IPS-18a (cell line): Measurements from ENCODE around the gene AKAP13.

Experiments
- H3K27ac ChIP-seq: one replicate; pipeline ENCODE4 v1.5.1; 2013; ENCODE audit warnings: low read length
- H3K27me3 ChIP-seq: one replicate; pipeline ENCODE4 v1.6.1; 2013; ENCODE audit warnings: mild to moderate bottlenecking, low read length; ENCODE audit not compliant: control insufficient read depth, insufficient read depth
- H3K36me3 ChIP-seq: one replicate; pipeline ENCODE4 v1.6.1; 2013; ENCODE audit warnings: low read depth, low read length; ENCODE audit not compliant: control insufficient read depth
- H3K4me1 ChIP-seq: one replicate; pipeline ENCODE4 v1.6.1; 2013; ENCODE audit warnings: low read depth, low read length; ENCODE audit not compliant: control insufficient read depth
- H3K4me3 ChIP-seq: one replicate; pipeline ENCODE4 v1.5.1; 2013; ENCODE audit warnings: low read length
- H3K9ac ChIP-seq: one replicate; pipeline ENCODE4 v1.6.1; 2013; ENCODE audit warnings: mild to moderate bottlenecking, low read length, moderate library complexity
- H3K9me3 ChIP-seq: one replicate; pipeline ENCODE4 v1.6.1; 2013; ENCODE audit warnings: low read depth, low read length; ENCODE audit not compliant: control insufficient read depth

AKAP13 gene

GRCh38 chr15:85380812-85381642 is 624 bp downstream of the AKAP13 start:
- no peaks in the 10 kb centered on the region for H3K9me3 ChIP-seq
- no peaks in the 10 kb centered on the region for H3K36me3 ChIP-seq
- H3K27me3 ChIP-seq = no peaks in the 10 kb centered on the region
- H3K4me3 ChIP-seq = peak overlapping the region; percentile 73
- H3K4me1 ChIP-seq = peaks cover 12% of the 10 kb centered on the region
- peak overlapping the region; percentile 53 for H3K9ac ChIP-seq
- H3K27ac ChIP-seq = no peak overlapping the region

DNA sequence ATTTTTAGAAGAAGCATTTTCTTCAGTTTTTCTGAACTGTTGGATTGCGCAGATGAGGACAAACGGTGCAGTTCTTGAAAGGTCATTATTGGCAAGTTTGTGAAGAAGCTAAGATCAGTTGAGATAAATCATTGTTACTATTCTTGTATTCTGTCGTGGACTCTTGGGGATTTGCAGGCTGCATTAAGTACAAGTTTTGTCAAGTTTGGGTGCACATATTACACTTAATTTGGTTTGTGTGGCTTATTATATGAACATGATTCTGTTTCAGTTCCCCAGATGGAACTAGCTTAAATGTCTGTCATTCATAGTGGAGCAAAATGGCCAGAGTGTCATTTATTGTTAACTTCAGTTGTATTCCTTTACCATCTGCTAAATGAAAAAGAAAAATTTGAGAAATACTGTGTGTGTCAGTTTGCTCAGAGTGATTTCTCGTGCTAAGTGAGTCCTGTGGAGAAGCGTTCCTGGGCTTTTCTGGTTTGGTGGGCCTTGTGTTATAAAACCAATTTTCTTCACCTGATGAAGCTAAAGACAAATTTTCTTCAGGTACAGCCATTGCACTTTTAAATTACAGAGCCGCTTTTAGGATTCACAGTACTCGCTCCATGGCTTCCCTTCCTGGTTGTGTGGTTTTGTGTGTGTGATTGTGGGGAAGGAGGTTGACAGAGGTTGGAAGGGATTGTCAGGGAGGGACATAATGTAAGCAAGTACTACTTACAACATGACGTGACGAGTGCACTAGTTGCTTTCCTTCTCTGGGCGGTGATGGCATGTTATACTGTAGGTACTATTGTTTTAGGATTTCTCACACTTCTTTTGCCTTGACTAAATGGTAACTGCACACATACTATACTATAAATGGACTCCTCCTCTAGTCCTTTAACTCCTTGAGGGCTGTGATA is 1.7 kb downstream of the AKAP13 start:
- H3K4me1 ChIP-seq = peaks cover 12% of the 10 kb centered on the region
- peak overlapping the region; percentile 53 for H3K9ac ChIP-seq
- no peaks in the 10 kb centered on the region for H3K9me3 ChIP-seq
- peak overlapping the region; percentile 73 for H3K4me3 ChIP-seq
- no peaks in the 10 kb centered on the region for H3K27me3 ChIP-seq
- no peaks in the 10 kb centered on the region for H3K36me3 ChIP-seq
- no peak overlapping the region for H3K27ac ChIP-seq

DNA sequence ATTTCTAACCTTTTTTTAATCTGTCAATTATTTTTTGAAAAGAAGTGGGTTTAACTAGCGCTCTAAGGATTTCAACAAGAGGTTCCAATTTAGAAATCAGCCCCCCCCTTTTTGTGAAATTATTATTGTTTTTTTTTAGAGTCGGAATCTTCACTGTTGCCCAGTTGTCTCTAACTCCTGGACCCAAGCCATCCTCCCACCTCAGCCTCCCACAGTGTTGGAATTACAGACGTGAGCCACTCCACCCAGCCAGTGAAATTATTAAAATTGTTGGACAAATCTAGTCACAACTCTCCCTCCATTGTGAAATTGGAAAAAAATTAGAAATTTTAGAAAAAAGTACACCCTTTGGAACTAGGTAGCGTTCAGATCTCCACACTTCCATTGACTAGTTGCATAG is 2.5 kb downstream of the AKAP13 start:
- Histone ChIP-seq H3K4me3 (no peak overlapping the region), H3K9me3 (no peaks in the 10 kb centered on the region), H3K27ac (no peak overlapping the region), H3K27me3 (no peaks in the 10 kb centered on the region), H3K4me1 (peaks cover 12% of the 10 kb centered on the region), H3K36me3 (no peaks in the 10 kb centered on the region), H3K9ac (no peak overlapping the region)

GRCh38 chr15:85383470-85384148 is 3.2 kb downstream of the AKAP13 start:
- no peak overlapping the region for H3K4me3 ChIP-seq
- no peak overlapping the region for H3K9ac ChIP-seq
- no peak overlapping the region for H3K27ac ChIP-seq

GRCh38 chr15:85386261-85386660 is 5.9 kb downstream of the AKAP13 start:
- no peaks in the 10 kb centered on the region for H3K9me3 ChIP-seq
- H3K27ac ChIP-seq = no peak overlapping the region
- H3K27me3 ChIP-seq = no peaks in the 10 kb centered on the region
- no peaks in the 10 kb centered on the region for H3K36me3 ChIP-seq
- no peak overlapping the region for H3K4me3 ChIP-seq
- no peak overlapping the region for H3K9ac ChIP-seq
- H3K4me1 ChIP-seq = peaks cover 16% of the 10 kb centered on the region

More at GRCh38 chr15:85383470-85384148, 3.2 kb downstream of the AKAP13 start:
- Histone ChIP-seq H3K4me1 (peaks cover 12% of the 10 kb centered on the region), H3K9me3 (no peaks in the 10 kb centered on the region), H3K27me3 (no peaks in the 10 kb centered on the region), H3K36me3 (no peaks in the 10 kb centered on the region)

DNA sequence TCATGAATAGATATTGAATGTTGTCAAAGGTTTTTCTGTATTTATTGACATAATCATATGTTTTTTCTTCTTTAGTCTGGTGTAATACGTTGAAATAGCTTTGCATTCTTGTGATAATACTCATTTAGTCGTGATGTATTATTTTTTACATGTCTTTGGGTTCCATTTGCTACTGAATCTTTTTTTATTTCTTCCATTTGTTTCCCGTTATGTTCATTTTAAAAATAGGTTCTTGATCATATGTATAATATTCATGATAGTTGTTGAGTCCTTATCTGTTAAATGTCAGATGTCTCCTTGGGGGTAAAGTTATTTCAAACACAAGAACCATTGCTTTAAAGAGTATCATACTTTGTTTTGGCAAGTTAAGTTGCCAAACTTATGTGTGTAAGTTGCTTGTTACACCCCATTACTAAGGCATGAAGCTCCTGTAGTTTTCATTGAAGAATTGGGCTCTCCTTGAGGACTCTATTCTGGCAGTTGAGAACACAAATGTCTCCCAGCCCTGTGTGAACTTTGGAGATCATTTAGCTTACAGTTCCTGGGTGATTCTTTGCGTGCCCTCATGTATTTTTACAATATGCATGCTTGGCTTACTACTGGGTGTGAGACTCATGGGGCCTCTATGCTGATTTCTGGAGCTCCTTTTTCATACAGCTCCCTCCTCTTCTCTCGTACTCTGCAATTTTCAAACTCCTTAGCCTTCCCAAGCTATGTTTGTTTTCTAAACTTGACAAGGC is 8.3 kb downstream of the AKAP13 start:
- Histone ChIP-seq H3K27me3 (no peaks in the 10 kb centered on the region), H3K27ac (no peak overlapping the region), H3K36me3 (no peaks in the 10 kb centered on the region), H3K4me3 (no peak overlapping the region), H3K9ac (no peak overlapping the region), H3K4me1 (peaks cover 13% of the 10 kb centered on the region), H3K9me3 (no peaks in the 10 kb centered on the region)

DNA sequence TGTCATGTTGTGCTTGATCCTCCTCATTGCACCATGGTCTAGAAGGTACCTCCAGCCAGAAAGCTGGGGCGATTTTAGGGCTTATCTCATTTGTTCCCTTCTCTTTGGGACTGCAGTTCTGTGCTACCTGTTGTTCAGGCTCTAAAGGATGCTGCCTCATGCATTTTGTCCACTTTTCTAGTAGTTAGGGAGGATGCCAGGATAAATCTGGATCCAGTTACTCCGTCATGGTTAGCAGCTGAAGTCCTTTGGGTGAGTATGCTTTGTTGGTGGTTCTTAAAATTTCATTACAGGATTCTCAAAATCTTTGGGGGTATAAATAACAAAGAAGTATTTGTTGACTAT is 8.9 kb downstream of the AKAP13 start:
- Histone ChIP-seq H3K36me3 (no peaks in the 10 kb centered on the region), H3K27me3 (no peaks in the 10 kb centered on the region), H3K4me3 (no peak overlapping the region), H3K9ac (no peak overlapping the region), H3K27ac (no peak overlapping the region), H3K4me1 (peaks cover 18% of the 10 kb centered on the region), H3K9me3 (no peaks in the 10 kb centered on the region)

- Histone ChIP-seq H3K9me3 (no peaks in the 10 kb centered on the region), H3K4me1 (peaks cover 23% of the 10 kb centered on the region), H3K4me3 (no peak overlapping the region), H3K27ac (no peak overlapping the region), H3K27me3 (no peaks in the 10 kb centered on the region), H3K9ac (no peak overlapping the region), H3K36me3 (no peaks in the 10 kb centered on the region)
These were observed 9.4 kb downstream of the AKAP13 start for GRCh38 chr15:85389772-85390171.

GRCh38 chr15:85393210-85393609 is 12.8 kb downstream of the AKAP13 start:
- Histone ChIP-seq H3K27ac (no peak overlapping the region), H3K36me3 (no peaks in the 10 kb centered on the region), H3K9me3 (no peaks in the 10 kb centered on the region), H3K4me1 (peaks cover 25% of the 10 kb centered on the region), H3K27me3 (no peaks in the 10 kb centered on the region), H3K4me3 (no peak overlapping the region), H3K9ac (no peak overlapping the region)

- Histone ChIP-seq H3K4me3 (no peak overlapping the region), H3K4me1 (peaks cover 16% of the 10 kb centered on the region), H3K9ac (no peak overlapping the region), H3K36me3 (no peaks in the 10 kb centered on the region), H3K27me3 (no peaks in the 10 kb centered on the region), H3K9me3 (no peaks in the 10 kb centered on the region), H3K27ac (peak overlapping the region; percentile 49)
These were observed 14.3 kb downstream of the AKAP13 start for GRCh38 chr15:85394554-85395333.
